Measurements from ENCODE around the gene SEMA6A. TPM values are rescaled to one million over a fixed set of nuclear protein-coding genes. Genes with fewer than 3 reads are reported as not detected.

SEMA6A gene
- total RNA-seq, 4 donors from 2014 or later = 12.6 to 41.6 (median 15.7) TPM

- no peak for TF ChIP-seq CTCF (IDR thresholded peaks at IDR 0.05; ENCODE audit: low read depth)
These were observed 866 bp upstream of the SEMA6A start for GRCh38 chr5:116575326-116576052.

- TF ChIP-seq CTCF (IDR thresholded peaks at IDR 0.05; ENCODE audit: low read depth) = no peak
These were observed 789 bp downstream of the SEMA6A start for GRCh38 chr5:116573702-116574366.

- no peak for TF ChIP-seq CTCF (IDR thresholded peaks at IDR 0.05; ENCODE audit: low read depth)
These were observed 1.3 kb downstream of the SEMA6A start for GRCh38 chr5:116573279-116573701.

GRCh38 chr5:116572350-116573278, 2.0 kb downstream of the SEMA6A start:
- TF ChIP-seq CTCF (IDR thresholded peaks at IDR 0.05; ENCODE audit: low read depth) = no peak

GRCh38 chr5:116571568-116572349, 2.9 kb downstream of the SEMA6A start:
- TF ChIP-seq CTCF (IDR thresholded peaks at IDR 0.05; ENCODE audit: low read depth) = no peak

- no peak for TF ChIP-seq CTCF (IDR thresholded peaks at IDR 0.05; ENCODE audit: low read depth)
These were observed 4.6 kb downstream of the SEMA6A start for GRCh38 chr5:116569999-116570398.

All from subcutaneous adipose tissue (tissue), 4 donors.